Stomach smooth muscle (tissue), 2 donors: Measurements from ENCODE around the gene ACTMAP.
"Not testable (repeated sequence)": the region's sequence is repeated elsewhere in the genome, so short reads cannot be mapped to it uniquely, and the experiment has no call there.

Source experiments
- H3K27ac ChIP-seq: one replicate; pipeline ENCODE4 v1.7.0; 2013; ENCODE audit warnings: mild to moderate bottlenecking, low read length, inconsistent platforms
- H3K27me3 ChIP-seq, 2 donors: one replicate each; pipeline ENCODE4 v1.7.0; 2013; ENCODE audit warnings: low read length in 2 of 2; ENCODE audit not compliant: insufficient read depth in 2 of 2, control insufficient read depth in 1 of 2
- H3K36me3 ChIP-seq, 2 donors: one replicate each; pipeline ENCODE4 v1.7.0; 2013; ENCODE audit warnings: low read length in 2 of 2; ENCODE audit not compliant: control insufficient read depth in 2 of 2, insufficient read depth in 2 of 2
- H3K4me1 ChIP-seq: one replicate; pipeline ENCODE4 v1.7.0; 2013; ENCODE audit warnings: low read length; ENCODE audit not compliant: control insufficient read depth, insufficient read depth
- H3K4me3 ChIP-seq, 2 donors: one replicate each; pipeline ENCODE4 v1.7.0; 2013; ENCODE audit warnings: low read length in 2 of 2
- H3K9ac ChIP-seq, 2 donors: one replicate each; pipeline ENCODE4 v1.7.0; 2013; ENCODE audit warnings: low read length in 2 of 2, mild to moderate bottlenecking in 1 of 2
- H3K9me3 ChIP-seq, 2 donors: one replicate each; pipeline ENCODE4 v1.7.0; 2013; ENCODE audit warnings: low read length in 2 of 2; ENCODE audit not compliant: control insufficient read depth in 2 of 2
- donor health status: healthy.
- donor health status: Pancreatic carcinoma.

ACTMAP gene

DNA sequence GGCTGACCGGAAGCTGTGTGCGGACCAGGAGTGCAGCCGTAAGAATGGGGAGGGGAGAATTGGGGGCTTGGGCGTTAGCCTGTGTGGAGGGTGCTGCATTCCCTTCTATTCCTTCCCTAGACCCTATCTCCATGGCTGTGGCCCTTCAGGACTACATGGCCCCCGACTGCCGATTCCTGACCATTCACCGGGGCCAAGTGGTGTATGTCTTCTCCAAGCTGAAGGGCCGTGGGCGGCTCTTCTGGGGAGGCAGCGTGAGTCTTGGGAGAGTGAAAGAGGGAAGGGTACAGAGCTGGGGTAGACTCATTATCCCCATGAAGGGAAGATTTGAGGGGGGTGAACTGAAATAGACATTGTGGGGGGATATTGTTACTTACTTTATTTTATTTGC is 25.4 kb upstream of the ACTMAP start:
- H3K9me3 ChIP-seq, result no peaks in the 10 kb centered on the region
- no peaks in the 10 kb centered on the region for H3K27me3 ChIP-seq
- no peak overlapping the region for H3K4me3 ChIP-seq
- no peak overlapping the region for H3K27ac ChIP-seq
- H3K4me1 ChIP-seq, result peaks cover 15% of the 10 kb centered on the region
- no peaks in the 10 kb centered on the region for H3K36me3 ChIP-seq
- no peak overlapping the region for H3K9ac ChIP-seq

GRCh38 chr19:40774916-40775631 is 24.8 kb upstream of the ACTMAP start, which contains the start of gene MIA:
MIA (plus strand) TSS chr19:40775521; CDS start chr19:40775543, 22 bp downstream.
- Histone ChIP-seq H3K36me3 (no peaks in the 10 kb centered on the region), H3K9me3 (no peaks in the 10 kb centered on the region), H3K27me3 (no peaks in the 10 kb centered on the region), H3K4me1 (peaks cover 15% of the 10 kb centered on the region), H3K27ac (no peak within 1 kb of the TSS), H3K9ac (no peak within 1 kb of the TSS), H3K4me3 (no peak within 1 kb of the TSS)

- not testable (repeated sequence) for H3K9me3 ChIP-seq, H3K27me3 ChIP-seq, H3K36me3 ChIP-seq, H3K27ac ChIP-seq, H3K9ac ChIP-seq, H3K4me3 ChIP-seq, H3K4me1 ChIP-seq
Observed at GRCh38 chr19:40771101-40771862, 21.0 kb upstream of the ACTMAP start.

- Histone ChIP-seq H3K27ac (no peak overlapping the region), H3K4me1 (no peaks in the 10 kb centered on the region), H3K4me3 (no peak overlapping the region), H3K9ac (no peak overlapping the region), H3K27me3 (no peaks in the 10 kb centered on the region), H3K36me3 (peaks cover 20 to 21% of the 10 kb centered on the region in 2 donors), H3K9me3 (no peaks in the 10 kb centered on the region)
Observed at GRCh38 chr19:40768869-40769268, 18.6 kb upstream of the ACTMAP start.

DNA sequence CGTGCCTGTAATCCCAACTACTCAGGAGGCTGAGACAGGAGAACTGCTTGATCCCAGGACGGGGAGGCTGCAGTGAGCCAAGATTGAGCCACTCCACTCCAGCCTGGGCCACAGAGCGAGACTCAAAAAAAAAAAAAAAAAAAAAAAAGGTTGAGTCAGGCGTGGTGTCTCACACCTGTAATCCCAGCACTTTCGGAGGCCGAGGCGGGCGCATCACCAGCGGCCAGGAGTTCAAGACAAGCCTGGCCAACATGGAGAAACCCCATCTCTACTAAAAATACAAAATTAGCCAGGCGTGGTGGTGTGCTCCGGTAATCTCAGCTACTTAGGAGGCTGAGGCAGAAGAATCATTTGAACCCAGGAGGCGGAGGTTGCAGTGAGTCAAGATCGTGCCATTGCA is 16.1 kb upstream of the ACTMAP start:
- peaks cover 42 to 43% of the 10 kb centered on the region in 2 donors for H3K36me3 ChIP-seq
- H3K27ac ChIP-seq, H3K4me1 ChIP-seq, H3K9ac ChIP-seq, H3K9me3 ChIP-seq, H3K4me3 ChIP-seq, H3K27me3 ChIP-seq: not testable (repeated sequence)

DNA sequence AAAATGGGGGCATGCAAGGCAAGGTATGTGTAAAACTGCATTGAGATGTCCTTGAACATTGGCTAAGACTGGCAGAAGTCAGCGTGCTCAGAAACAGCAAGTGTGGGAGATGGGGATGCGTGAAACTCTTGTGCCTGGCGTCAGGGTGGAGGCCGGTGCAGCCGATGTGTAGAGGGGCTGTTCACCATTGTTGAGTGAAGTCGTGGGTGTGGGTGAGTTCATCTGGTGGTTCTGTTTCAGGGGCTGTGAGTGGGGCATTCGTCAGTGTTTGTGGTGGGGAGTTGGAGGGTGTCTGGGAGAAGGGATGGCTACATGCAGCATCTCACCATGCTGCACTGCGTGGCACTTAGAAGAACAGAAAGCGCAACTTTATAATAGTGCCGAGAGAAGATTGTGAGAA is 13.7 kb upstream of the ACTMAP start:
- Histone ChIP-seq H3K4me3 (no peak overlapping the region), H3K9me3 (no peaks in the 10 kb centered on the region), H3K27me3 (no peaks in the 10 kb centered on the region), H3K4me1 (no peaks in the 10 kb centered on the region), H3K27ac (no peak overlapping the region), H3K36me3 (peaks cover 61 to 64% of the 10 kb centered on the region in 2 donors), H3K9ac (no peak overlapping the region)

- H3K9ac ChIP-seq, result no peak overlapping the region
- H3K4me1 ChIP-seq, result no peaks in the 10 kb centered on the region
- H3K4me3 ChIP-seq, result no peak overlapping the region
- H3K27me3 ChIP-seq, result no peaks in the 10 kb centered on the region
- H3K27ac ChIP-seq, result no peak overlapping the region
- H3K36me3 ChIP-seq, result peaks cover 62 to 64% of the 10 kb centered on the region in 2 donors
- no peaks in the 10 kb centered on the region for H3K9me3 ChIP-seq
Observed at GRCh38 chr19:40763526-40763925, 13.2 kb upstream of the ACTMAP start.

DNA sequence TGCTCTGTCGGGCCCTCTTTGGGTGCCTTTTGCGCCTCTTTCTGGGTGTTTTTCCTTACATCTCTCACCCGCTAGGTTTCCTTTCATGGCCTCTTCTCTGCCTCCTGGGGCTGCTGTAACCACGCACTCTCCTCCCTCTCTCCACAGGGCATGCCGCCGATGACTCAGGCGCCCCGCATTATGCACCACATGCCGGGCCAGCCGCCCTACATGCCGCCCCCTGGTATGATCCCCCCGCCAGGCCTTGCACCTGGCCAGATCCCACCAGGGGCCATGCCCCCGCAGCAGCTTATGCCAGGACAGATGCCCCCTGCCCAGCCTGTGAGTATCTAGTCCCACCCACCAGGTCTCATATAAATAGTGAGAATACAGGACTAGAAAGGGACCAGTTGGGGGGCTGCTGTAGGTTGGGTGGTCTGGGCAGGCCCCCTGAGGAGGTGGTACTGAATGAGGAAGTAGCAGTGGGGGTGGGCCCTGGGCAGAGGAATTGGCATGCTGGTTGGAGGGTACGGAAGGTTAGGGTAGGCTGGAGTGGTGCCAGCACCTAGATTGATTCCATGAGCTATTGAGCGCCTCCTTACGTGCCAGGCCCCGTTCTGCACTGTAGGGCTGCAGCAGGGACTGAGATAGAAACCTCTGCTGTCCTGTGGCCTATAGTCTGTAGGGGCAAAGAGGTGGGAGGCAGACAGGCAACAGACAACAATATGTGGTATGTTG is 12.6 kb upstream of the ACTMAP start:
- Histone ChIP-seq H3K9ac (no peak overlapping the region), H3K4me1 (no peaks in the 10 kb centered on the region), H3K9me3 (no peaks in the 10 kb centered on the region), H3K4me3 (no peak overlapping the region), H3K27me3 (no peaks in the 10 kb centered on the region), H3K27ac (no peak overlapping the region), H3K36me3 (peaks cover 67 to 68% of the 10 kb centered on the region in 2 donors)

DNA sequence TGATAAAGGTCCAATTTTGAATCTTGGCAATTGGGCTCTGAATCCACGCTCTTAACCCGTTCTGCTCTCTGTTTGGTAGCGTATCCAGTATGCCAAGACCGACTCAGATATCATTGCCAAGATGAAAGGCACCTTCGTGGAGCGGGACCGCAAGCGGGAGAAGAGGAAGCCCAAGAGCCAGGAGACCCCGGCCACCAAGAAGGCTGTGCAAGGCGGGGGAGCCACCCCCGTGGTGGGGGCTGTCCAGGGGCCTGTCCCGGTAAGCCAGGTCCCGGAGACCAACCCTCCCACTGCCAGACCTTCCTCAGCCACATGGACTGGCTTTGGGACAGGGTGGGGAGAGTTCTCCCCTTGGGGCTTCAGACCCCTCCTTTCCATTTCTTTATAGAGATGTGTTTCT is 9.1 kb upstream of the ACTMAP start:
- Histone ChIP-seq H3K9me3 (no peaks in the 10 kb centered on the region), H3K36me3 (peaks cover 67 to 68% of the 10 kb centered on the region in 2 donors), H3K4me1 (peaks cover 15% of the 10 kb centered on the region), H3K9ac (no peak overlapping the region), H3K4me3 (no peak overlapping the region), H3K27me3 (no peaks in the 10 kb centered on the region), H3K27ac (no peak overlapping the region)

GRCh38 chr19:40758491-40758890 is 8.2 kb upstream of the ACTMAP start:
- Histone ChIP-seq H3K9me3 (no peaks in the 10 kb centered on the region), H3K27me3 (no peaks in the 10 kb centered on the region), H3K9ac (no peak overlapping the region), H3K27ac (no peak overlapping the region), H3K4me1 (peaks cover 19% of the 10 kb centered on the region), H3K4me3 (no peak overlapping the region), H3K36me3 (peaks cover 58 to 59% of the 10 kb centered on the region in 2 donors)
